ENCODE measurements around the gene HMGCR.
"Not testable (repeated sequence)": the region's sequence is repeated elsewhere in the genome, so short reads cannot be mapped to it uniquely, and the experiment has no call there.

The HMGCR gene

DNA sequence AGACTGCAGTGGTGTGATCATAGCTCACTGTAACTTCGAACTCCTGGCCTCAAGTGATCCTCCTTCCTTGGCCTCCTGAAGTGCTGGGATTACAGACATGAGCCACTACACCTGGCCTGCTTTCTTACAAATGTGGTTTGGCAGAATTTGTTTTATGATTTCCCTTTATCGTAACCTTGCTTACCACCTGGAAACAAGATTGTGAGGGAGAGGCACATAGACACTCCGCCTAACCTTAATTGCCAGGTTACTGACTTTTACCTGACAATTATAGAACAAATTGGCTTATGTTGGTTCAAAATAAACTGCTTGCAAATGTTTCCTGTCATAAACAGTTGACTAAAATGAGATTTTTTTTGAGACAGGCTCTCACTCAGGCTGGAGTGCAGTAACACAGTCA lies 26.8 kb upstream of the HMGCR start:
- TF ChIP-seq, protein P1, sequence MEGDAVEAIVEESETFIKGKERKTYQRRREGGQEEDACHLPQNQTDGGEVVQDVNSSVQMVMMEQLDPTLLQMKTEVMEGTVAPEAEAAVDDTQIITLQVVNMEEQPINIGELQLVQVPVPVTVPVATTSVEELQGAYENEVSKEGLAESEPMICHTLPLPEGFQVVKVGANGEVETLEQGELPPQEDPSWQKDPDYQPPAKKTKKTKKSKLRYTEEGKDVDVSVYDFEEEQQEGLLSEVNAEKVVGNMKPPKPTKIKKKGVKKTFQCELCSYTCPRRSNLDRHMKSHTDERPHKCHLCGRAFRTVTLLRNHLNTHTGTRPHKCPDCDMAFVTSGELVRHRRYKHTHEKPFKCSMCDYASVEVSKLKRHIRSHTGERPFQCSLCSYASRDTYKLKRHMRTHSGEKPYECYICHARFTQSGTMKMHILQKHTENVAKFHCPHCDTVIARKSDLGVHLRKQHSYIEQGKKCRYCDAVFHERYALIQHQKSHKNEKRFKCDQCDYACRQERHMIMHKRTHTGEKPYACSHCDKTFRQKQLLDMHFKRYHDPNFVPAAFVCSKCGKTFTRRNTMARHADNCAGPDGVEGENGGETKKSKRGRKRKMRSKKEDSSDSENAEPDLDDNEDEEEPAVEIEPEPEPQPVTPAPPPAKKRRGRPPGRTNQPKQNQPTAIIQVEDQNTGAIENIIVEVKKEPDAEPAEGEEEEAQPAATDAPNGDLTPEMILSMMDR (IDR thresholded peaks at IDR 0.05): no peak
- no peaks in the 10 kb centered on the region for H3K9me3 ChIP-seq
- H3K4me1 ChIP-seq (ENCODE audit: control insufficient read depth in 1 of 2, insufficient read depth in 1 of 2, low read depth in 1 of 2, low read length in 1 of 2): no peaks in the 10 kb centered on the region
- H3K27ac ChIP-seq: no peak overlapping the region
- H3K4me3 ChIP-seq (ENCODE audit: low read depth in 1 of 2, low read length in 1 of 2): no peak overlapping the region
- H3K27me3 ChIP-seq: peaks cover 7% of the 10 kb centered on the region
- H3K36me3 ChIP-seq: no peaks in the 10 kb centered on the region

DNA sequence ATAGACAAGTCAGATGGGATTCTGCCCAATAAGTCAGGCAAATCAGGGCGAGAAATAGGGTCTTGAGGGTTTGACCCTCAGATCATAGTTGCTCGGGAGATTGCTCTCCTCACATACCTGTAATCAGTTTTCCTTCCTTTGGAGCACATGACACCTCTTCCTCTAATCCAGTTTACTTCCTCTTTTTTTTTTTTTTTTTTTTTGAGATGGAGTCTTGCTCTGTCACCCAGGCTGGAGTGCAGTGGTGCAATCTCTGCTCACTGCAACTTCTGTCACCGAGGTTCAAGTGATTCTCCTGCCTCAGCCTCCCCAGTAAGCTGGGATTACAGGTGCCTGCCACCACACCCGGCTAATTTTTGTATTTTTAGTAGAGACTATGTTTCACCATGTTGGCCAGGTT lies 17.9 kb upstream of the HMGCR start:
- H3K36me3 ChIP-seq, H3K9me3 ChIP-seq, H3K27me3 ChIP-seq: not testable (repeated sequence)
- H3K4me3 ChIP-seq (ENCODE audit: low read depth in 1 of 2, low read length in 1 of 2): peak overlapping the region; percentile 42 to 51
- peak overlapping the region; percentile 92 for H3K27ac ChIP-seq
- peaks cover 38 to 50% of the 10 kb centered on the region in 2 experiments for H3K4me1 ChIP-seq (ENCODE audit: control insufficient read depth in 1 of 2, insufficient read depth in 1 of 2, low read depth in 1 of 2, low read length in 1 of 2)

DNA sequence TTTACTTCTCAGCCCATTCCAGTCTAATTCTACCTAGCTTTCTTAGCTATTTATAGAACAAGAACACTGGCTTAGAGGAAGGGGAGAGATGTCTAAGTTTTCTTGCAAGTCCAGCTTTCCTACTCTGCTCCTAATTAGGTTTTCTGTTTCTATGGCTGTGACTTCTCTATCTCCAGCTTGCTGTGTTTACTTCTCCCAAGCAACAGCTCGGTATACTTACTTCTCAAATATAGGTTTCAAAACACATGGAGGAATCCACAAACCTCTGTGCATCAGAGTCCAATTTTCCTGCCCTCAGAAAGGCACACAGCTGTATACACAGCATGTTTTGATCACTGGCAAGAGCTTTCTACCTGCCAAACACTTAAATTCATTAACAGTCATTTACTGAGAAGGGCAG lies 17.4 kb upstream of the HMGCR start:
- no peaks in the 10 kb centered on the region for H3K36me3 ChIP-seq
- H3K27me3 ChIP-seq: no peaks in the 10 kb centered on the region
- peak overlapping the region; percentile 42 to 51 for H3K4me3 ChIP-seq (ENCODE audit: low read depth in 1 of 2, low read length in 1 of 2)
- TF ChIP-seq, protein P1 (IDR thresholded peaks at IDR 0.05): no peak
- H3K4me1 ChIP-seq (ENCODE audit: control insufficient read depth in 1 of 2, insufficient read depth in 1 of 2, low read depth in 1 of 2, low read length in 1 of 2): peaks cover 43 to 55% of the 10 kb centered on the region in 2 experiments
- no peaks in the 10 kb centered on the region for H3K9me3 ChIP-seq
- H3K27ac ChIP-seq: peak overlapping the region; percentile 92

DNA sequence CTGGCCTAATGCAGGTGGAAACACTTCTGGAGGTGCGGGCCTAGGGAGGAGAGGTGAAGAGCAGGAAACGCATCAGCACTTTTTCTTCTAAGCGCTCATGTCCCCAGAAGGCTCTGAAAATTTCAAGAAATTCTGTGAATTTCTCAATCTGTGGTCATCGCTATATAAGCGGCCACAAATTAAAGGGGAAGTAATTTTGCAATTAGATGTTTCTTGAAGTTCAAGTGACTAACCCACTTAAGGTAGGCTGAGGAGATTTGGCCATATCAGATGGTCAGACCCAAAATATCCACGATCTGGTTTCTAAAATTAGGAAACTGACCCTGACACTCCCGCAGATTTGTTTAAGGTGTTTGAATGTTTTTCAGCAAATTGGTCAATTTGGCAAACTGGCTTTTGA lies 16.6 kb upstream of the HMGCR start:
- Histone ChIP-seq H3K27ac (peak overlapping the region; percentile 92), H3K9me3 (no peaks in the 10 kb centered on the region), H3K36me3 (no peaks in the 10 kb centered on the region), H3K4me3 (ENCODE audit: low read depth in 1 of 2, low read length in 1 of 2) (peak overlapping the region; percentile 42 to 51), H3K27me3 (no peaks in the 10 kb centered on the region), H3K4me1 (ENCODE audit: control insufficient read depth in 1 of 2, insufficient read depth in 1 of 2, low read depth in 1 of 2, low read length in 1 of 2) (peaks cover 51 to 62% of the 10 kb centered on the region in 2 experiments)
- TF ChIP-seq, protein P1 (IDR thresholded peaks at IDR 0.05): no peak

DNA sequence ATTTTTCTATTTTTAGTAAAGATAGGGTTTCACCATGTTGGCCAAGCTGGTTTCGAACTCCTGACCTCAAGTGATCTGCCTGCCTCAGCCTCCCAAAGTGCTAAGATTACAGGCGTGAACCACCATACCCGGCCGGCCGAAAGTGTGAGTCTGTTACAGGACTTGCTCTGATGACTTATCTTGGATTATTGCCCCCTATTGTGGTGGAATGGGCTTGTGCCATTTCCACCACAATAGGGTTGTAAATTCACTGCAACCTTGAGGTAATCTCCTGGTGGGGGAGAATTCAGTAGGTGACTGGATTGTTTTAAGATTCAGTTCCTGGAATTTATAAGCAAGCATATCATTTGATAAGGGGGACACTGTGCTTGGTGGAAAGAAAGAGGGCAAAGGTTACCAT lies 15.0 kb upstream of the HMGCR start:
- Histone ChIP-seq H3K27ac (no peak overlapping the region), H3K36me3 (no peaks in the 10 kb centered on the region), H3K4me1 (ENCODE audit: control insufficient read depth in 1 of 2, insufficient read depth in 1 of 2, low read depth in 1 of 2, low read length in 1 of 2) (peaks cover 52 to 62% of the 10 kb centered on the region in 2 experiments), H3K9me3 (no peaks in the 10 kb centered on the region), H3K4me3 (ENCODE audit: low read depth in 1 of 2, low read length in 1 of 2) (no peak overlapping the region), H3K27me3 (no peaks in the 10 kb centered on the region)
- TF ChIP-seq, protein P1 (IDR thresholded peaks at IDR 0.05): no peak

DNA sequence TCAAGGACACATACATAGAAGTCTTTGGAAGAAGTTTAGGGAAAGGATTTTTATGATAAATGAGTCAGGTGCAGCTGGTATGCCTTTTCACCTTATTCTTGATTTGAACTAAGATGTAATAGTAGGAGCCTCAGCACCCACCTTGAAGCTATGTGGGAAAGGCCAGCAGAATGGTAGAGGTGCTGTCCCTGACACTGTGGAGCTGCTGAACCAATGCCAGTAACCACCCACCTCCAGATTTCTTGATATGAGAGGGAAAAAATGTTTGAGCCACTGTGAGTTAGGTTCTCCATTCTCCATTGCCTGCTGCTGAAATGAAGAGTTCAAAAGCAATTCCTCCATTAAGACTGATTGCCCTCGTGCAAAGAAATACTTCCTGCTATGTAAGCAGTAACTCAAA lies 12.2 kb upstream of the HMGCR start:
- Histone ChIP-seq H3K36me3 (no peaks in the 10 kb centered on the region), H3K4me3 (ENCODE audit: low read depth in 1 of 2, low read length in 1 of 2) (no peak overlapping the region), H3K9me3 (no peaks in the 10 kb centered on the region), H3K27ac (peak overlapping the region; percentile 7), H3K4me1 (ENCODE audit: control insufficient read depth in 1 of 2, insufficient read depth in 1 of 2, low read depth in 1 of 2, low read length in 1 of 2) (peaks cover 34 to 39% of the 10 kb centered on the region in 2 experiments), H3K27me3 (no peaks in the 10 kb centered on the region)
- TF ChIP-seq, protein P1 (IDR thresholded peaks at IDR 0.05): no peak
